Muscle of leg (tissue), 11 donors: Measurements from ENCODE around the gene TBC1D2. TPM values are rescaled to one million over a fixed set of nuclear protein-coding genes. Genes with fewer than 3 reads are reported as not detected.

Source experiments
- DNase-seq: peaks from one replicate; pipeline ENCODE4 v3.0.0; 2013
- H3K27ac ChIP-seq: one replicate; pipeline ENCODE4 v1.5.1; 2013; ENCODE audit warnings: mild to moderate bottlenecking, low read length, control low read depth
- H3K27me3 ChIP-seq: one replicate; pipeline ENCODE4 v1.6.1; 2013; ENCODE audit warnings: low read length; ENCODE audit not compliant: control insufficient read depth, insufficient read depth
- H3K36me3 ChIP-seq: one replicate; pipeline ENCODE4 v1.6.1; 2013; ENCODE audit warnings: low read length; ENCODE audit not compliant: control insufficient read depth, insufficient read depth
- H3K4me1 ChIP-seq: one replicate; pipeline ENCODE4 v1.6.1; 2013; ENCODE audit warnings: low read length; ENCODE audit not compliant: control insufficient read depth, insufficient read depth
- H3K4me3 ChIP-seq: one replicate; pipeline ENCODE4 v1.5.1; 2013; ENCODE audit warnings: low read length, control low read depth
- H3K9me3 ChIP-seq: replicated peaks from 2 replicates; pipeline ENCODE4 v1.6.1; 2013; ENCODE audit warnings: low read depth, low read length; ENCODE audit not compliant: control insufficient read depth
- WGBS: methylation state at CpG from one replicate; pipeline ENCODE4 v1.1.5; 2013; ENCODE audit warnings: missing lambda C conversion rate; ENCODE audit not compliant: insufficient coverage; 5-methylcytosine and 5-hydroxymethylcytosine counted together
- polyA plus RNA-seq, 8 donors: library from polyadenylated mRNA; unstranded; fragments of 120-200 nt; gene quantifications; one replicate each; pipeline versions ENCODE4 v1.2.1 to v1.2.3, GENCODE V29; 2013; ENCODE audit warnings: inconsistent platforms in 1 of 8, low replicate concordance in 1 of 8; ENCODE audit not compliant: insufficient read length in 8 of 8, insufficient read depth in 1 of 8
- total RNA-seq: library from RNA; stranded (reverse); fragments of 120-200 nt; gene quantifications from one replicate; pipeline ENCODE4 v1.2.4, GENCODE V29; 2013

Gene TBC1D2
- total and polyA plus RNA-seq, 9 donors = 1.0 to 5.0 (median 2.0) TPM

- Histone ChIP-seq H3K36me3 (peaks cover 5% of the 10 kb centered on the region), H3K27ac (no peak overlapping the region), H3K4me1 (no peaks in the 10 kb centered on the region), H3K9me3 (no peaks in the 10 kb centered on the region), H3K27me3 (no peaks in the 10 kb centered on the region), H3K4me3 (no peak overlapping the region)
- DNase-seq = no peak
- 91% methylated on average over 5 of the region's 6 CpGs for WGBS
Measured at GRCh38 chr9:98230789-98231188, 24.7 kb downstream of the TBC1D2 start.

- 88% methylated on average over 5 of the region's 6 CpGs for WGBS
- H3K4me3 ChIP-seq = no peak overlapping the region
- DNase-seq = no peak
- no peaks in the 10 kb centered on the region for H3K27me3 ChIP-seq
- peaks cover 5% of the 10 kb centered on the region for H3K36me3 ChIP-seq
- no peak overlapping the region for H3K27ac ChIP-seq
- no peaks in the 10 kb centered on the region for H3K4me1 ChIP-seq
- no peaks in the 10 kb centered on the region for H3K9me3 ChIP-seq
Measured at GRCh38 chr9:98230304-98230703, 25.1 kb downstream of the TBC1D2 start.

- Histone ChIP-seq H3K36me3 (peaks cover 5% of the 10 kb centered on the region), H3K27me3 (no peaks in the 10 kb centered on the region), H3K4me3 (no peak overlapping the region), H3K9me3 (no peaks in the 10 kb centered on the region), H3K4me1 (no peaks in the 10 kb centered on the region), H3K27ac (no peak overlapping the region)
- 76% methylated on average over 3 of the region's 3 CpGs for WGBS
- no peak for DNase-seq
Measured at GRCh38 chr9:98229620-98230019, 25.8 kb downstream of the TBC1D2 start.

GRCh38 chr9:98229090-98229395 lies 26.4 kb downstream of the TBC1D2 start:
- no peaks in the 10 kb centered on the region for H3K4me1 ChIP-seq
- H3K4me3 ChIP-seq = no peak overlapping the region
- 68% methylated on average over 4 of the region's 4 CpGs for WGBS
- H3K27me3 ChIP-seq = no peaks in the 10 kb centered on the region
- DNase-seq = no peak
- H3K9me3 ChIP-seq = no peaks in the 10 kb centered on the region
- H3K36me3 ChIP-seq = peaks cover 5% of the 10 kb centered on the region
- no peak overlapping the region for H3K27ac ChIP-seq

GRCh38 chr9:98228392-98229089 lies 26.9 kb downstream of the TBC1D2 start:
- H3K9me3 ChIP-seq = no peaks in the 10 kb centered on the region
- H3K4me3 ChIP-seq = no peak overlapping the region
- no peaks in the 10 kb centered on the region for H3K4me1 ChIP-seq
- no peak for DNase-seq
- H3K36me3 ChIP-seq = peaks cover 5% of the 10 kb centered on the region
- H3K27me3 ChIP-seq = no peaks in the 10 kb centered on the region
- no peak overlapping the region for H3K27ac ChIP-seq
- WGBS = 86% methylated on average over 7 of the region's 10 CpGs

- WGBS = no CpG with 5 or more reads among the region's 7 CpGs
- Histone ChIP-seq H3K36me3 (peaks cover 5% of the 10 kb centered on the region), H3K4me1 (no peaks in the 10 kb centered on the region), H3K27me3 (no peaks in the 10 kb centered on the region), H3K27ac (no peak overlapping the region), H3K4me3 (no peak overlapping the region), H3K9me3 (no peaks in the 10 kb centered on the region)
- DNase-seq = no peak
Measured at GRCh38 chr9:98227883-98228282, 27.6 kb downstream of the TBC1D2 start.

GRCh38 chr9:98226957-98227356 lies 28.5 kb downstream of the TBC1D2 start:
- H3K36me3 ChIP-seq = peaks cover 5% of the 10 kb centered on the region

GRCh38 chr9:98226516-98226915 lies 28.9 kb downstream of the TBC1D2 start:
- H3K27ac ChIP-seq = no peak overlapping the region
- WGBS = no CpG with 5 or more reads among the region's 1 CpG
- DNase-seq = no peak
- no peaks in the 10 kb centered on the region for H3K4me1 ChIP-seq
- no peaks in the 10 kb centered on the region for H3K9me3 ChIP-seq
- no peak overlapping the region for H3K4me3 ChIP-seq
- no peaks in the 10 kb centered on the region for H3K27me3 ChIP-seq
- peaks cover 5% of the 10 kb centered on the region for H3K36me3 ChIP-seq

More at GRCh38 chr9:98226957-98227356, 28.5 kb downstream of the TBC1D2 start:
- Histone ChIP-seq H3K4me1 (no peaks in the 10 kb centered on the region), H3K27me3 (no peaks in the 10 kb centered on the region), H3K27ac (no peak overlapping the region), H3K9me3 (no peaks in the 10 kb centered on the region), H3K4me3 (no peak overlapping the region)
- WGBS = 34% methylated on average over 2 of the region's 4 CpGs
- peak; percentile 40 for DNase-seq

- Histone ChIP-seq H3K27me3 (no peaks in the 10 kb centered on the region), H3K36me3 (peaks cover 5% of the 10 kb centered on the region), H3K9me3 (no peaks in the 10 kb centered on the region), H3K4me1 (no peaks in the 10 kb centered on the region), H3K4me3 (no peak overlapping the region), H3K27ac (no peak overlapping the region)
- 58% methylated on average over 5 of the region's 6 CpGs for WGBS
- no peak for DNase-seq
Measured at GRCh38 chr9:98225015-98225442, 30.4 kb downstream of the TBC1D2 start.

- no peak overlapping the region for H3K4me3 ChIP-seq
- 32% methylated on average over 3 of the region's 5 CpGs for WGBS
- H3K9me3 ChIP-seq = no peaks in the 10 kb centered on the region
- H3K36me3 ChIP-seq = no peaks in the 10 kb centered on the region
- no peaks in the 10 kb centered on the region for H3K27me3 ChIP-seq
- no peaks in the 10 kb centered on the region for H3K4me1 ChIP-seq
- no peak overlapping the region for H3K27ac ChIP-seq
- DNase-seq = no peak
Measured at GRCh38 chr9:98222885-98223691, 32.4 kb downstream of the TBC1D2 start.
